Measurements from ENCODE around the gene SLC4A7. TPM values are rescaled to one million over a fixed set of nuclear protein-coding genes. Genes with fewer than 3 reads are reported as not detected.
"Not testable (repeated sequence)": the region's sequence is repeated elsewhere in the genome, so short reads cannot be mapped to it uniquely, and the experiment has no call there.

SLC4A7 gene
- total RNA-seq, 2 experiments from 2014 or later = 25.9 to 31.9 TPM

DNA sequence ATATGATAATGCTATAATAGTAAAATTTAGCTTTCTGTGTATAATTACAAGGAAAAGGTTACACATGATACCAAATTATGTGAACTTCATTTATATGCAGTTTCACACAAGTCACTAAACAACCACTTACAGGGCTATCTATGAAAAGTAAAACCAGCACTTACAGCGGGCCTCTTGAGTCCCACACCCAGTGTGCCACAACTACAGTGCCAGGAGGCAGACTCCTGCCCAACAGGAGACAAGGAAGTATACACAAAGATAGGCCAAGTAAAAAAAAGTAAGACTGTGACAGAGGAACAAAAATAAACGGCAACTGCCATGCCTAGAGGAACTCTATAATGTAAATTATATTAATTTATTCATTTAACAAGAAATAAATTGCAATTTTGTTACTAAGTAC, 61.6 kb downstream of the SLC4A7 start:
- Histone ChIP-seq H2AFZ (ENCODE audit: low read length) (no peak overlapping the region), H3K79me2 (ENCODE audit: insufficient read depth, low read depth, low read length) (no peaks in the 10 kb centered on the region), H3K4me1 (ENCODE audit: insufficient read depth, low read length, poor library complexity, severe bottlenecking) (no peaks in the 10 kb centered on the region), H3K36me3 (ENCODE audit: insufficient read depth, low read length) (peaks cover 29% of the 10 kb centered on the region), H3K4me2 (ENCODE audit: low read length) (no peak overlapping the region), H3K9me3 (ENCODE audit: low read length) (no peaks in the 10 kb centered on the region), H3K9me2 (ENCODE audit: insufficient read depth, low read length) (no peaks in the 10 kb centered on the region; the same call in 1 of the 2 replicates), H3K4me3 (ENCODE audit: low read depth, low read length, poor library complexity, severe bottlenecking) (no peak overlapping the region), H3K27ac (ENCODE audit: low read depth, low read length, poor library complexity, severe bottlenecking) (no peak overlapping the region), H4K20me1 (ENCODE audit: insufficient read depth, low read length) (no peaks in the 10 kb centered on the region)
- intact Hi-C loops (cut with micrococcal nuclease; ENCODE audit: unreplicated experiment) = no loop called here
- no TSS peak for BruUV-seq (replicated peaks)
- no peak for DNase-seq (ENCODE audit: low spot score)
- ChIA-PET CTCF (ENCODE audit: unreplicated experiment) (no interaction called here), POLR2A (interaction anchor here (1.2 kb wide), 1 partner anchor 27 kb away, joined by 5 read pairs; no protein-coding TSS in a partner anchor)
- TF ChIP-seq, protein P1, sequence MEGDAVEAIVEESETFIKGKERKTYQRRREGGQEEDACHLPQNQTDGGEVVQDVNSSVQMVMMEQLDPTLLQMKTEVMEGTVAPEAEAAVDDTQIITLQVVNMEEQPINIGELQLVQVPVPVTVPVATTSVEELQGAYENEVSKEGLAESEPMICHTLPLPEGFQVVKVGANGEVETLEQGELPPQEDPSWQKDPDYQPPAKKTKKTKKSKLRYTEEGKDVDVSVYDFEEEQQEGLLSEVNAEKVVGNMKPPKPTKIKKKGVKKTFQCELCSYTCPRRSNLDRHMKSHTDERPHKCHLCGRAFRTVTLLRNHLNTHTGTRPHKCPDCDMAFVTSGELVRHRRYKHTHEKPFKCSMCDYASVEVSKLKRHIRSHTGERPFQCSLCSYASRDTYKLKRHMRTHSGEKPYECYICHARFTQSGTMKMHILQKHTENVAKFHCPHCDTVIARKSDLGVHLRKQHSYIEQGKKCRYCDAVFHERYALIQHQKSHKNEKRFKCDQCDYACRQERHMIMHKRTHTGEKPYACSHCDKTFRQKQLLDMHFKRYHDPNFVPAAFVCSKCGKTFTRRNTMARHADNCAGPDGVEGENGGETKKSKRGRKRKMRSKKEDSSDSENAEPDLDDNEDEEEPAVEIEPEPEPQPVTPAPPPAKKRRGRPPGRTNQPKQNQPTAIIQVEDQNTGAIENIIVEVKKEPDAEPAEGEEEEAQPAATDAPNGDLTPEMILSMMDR (conservative IDR thresholded peaks at IDR 0.05; ENCODE audit: low read length) = no peak
- no peak for TF ChIP-seq EZH2phosphoT487 (IDR thresholded peaks at IDR 0.05; ENCODE audit: borderline replicate concordance, low read depth, low read length)

DNA sequence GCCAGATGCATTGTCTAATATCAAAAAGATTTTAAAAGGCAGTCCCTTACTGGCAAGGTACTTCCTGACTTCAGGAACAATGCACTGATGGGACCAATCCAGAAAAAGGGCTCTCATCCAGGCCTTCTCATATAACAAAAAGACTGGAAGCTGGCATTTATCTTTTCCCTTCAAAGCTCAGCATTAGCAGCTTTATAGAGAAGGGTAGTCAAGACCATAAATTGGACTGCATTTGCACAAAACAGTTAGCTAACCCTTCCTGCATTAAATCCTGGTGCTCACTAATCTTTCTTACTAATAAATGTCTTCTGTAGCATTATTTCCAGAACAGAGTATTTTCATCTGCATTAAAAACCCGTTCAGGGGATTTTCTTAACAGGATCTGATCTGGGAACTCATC, 69.0 kb downstream of the SLC4A7 start:
- no peak for TF ChIP-seq EZH2phosphoT487 (IDR thresholded peaks at IDR 0.05; ENCODE audit: borderline replicate concordance, low read depth, low read length)
- TF ChIP-seq, protein P1 (conservative IDR thresholded peaks at IDR 0.05; ENCODE audit: low read length) = no peak
- ChIA-PET CTCF (ENCODE audit: unreplicated experiment) (no interaction called here), POLR2A (interaction anchor here (0.9 to 1.5 kb wide), 2 partner anchors 12 to 58 kb away, joined by 4 to 5 read pairs; no protein-coding TSS in a partner anchor)
- no TSS peak for BruUV-seq (replicated peaks)
- H3K4me2 ChIP-seq (ENCODE audit: low read length) = no peak overlapping the region
- H4K20me1 ChIP-seq (ENCODE audit: insufficient read depth, low read length) = no peaks in the 10 kb centered on the region
- no peaks in the 10 kb centered on the region for H3K9me3 ChIP-seq (ENCODE audit: low read length)
- H3K9me2 ChIP-seq (ENCODE audit: insufficient read depth, low read length) = no peaks in the 10 kb centered on the region; the same call in 1 of the 2 replicates
- no peak overlapping the region for H3K4me3 ChIP-seq (ENCODE audit: low read depth, low read length, poor library complexity, severe bottlenecking)
- DNase-seq (ENCODE audit: low spot score) = no peak
- no peaks in the 10 kb centered on the region for H3K4me1 ChIP-seq (ENCODE audit: insufficient read depth, low read length, poor library complexity, severe bottlenecking)
- H2AFZ ChIP-seq (ENCODE audit: low read length) = no peak overlapping the region
- peaks cover 50% of the 10 kb centered on the region for H3K36me3 ChIP-seq (ENCODE audit: insufficient read depth, low read length)
- intact Hi-C loops (cut with micrococcal nuclease; ENCODE audit: unreplicated experiment) = no loop called here
- no peaks in the 10 kb centered on the region for H3K79me2 ChIP-seq (ENCODE audit: insufficient read depth, low read depth, low read length)
- no peak overlapping the region for H3K27ac ChIP-seq (ENCODE audit: low read depth, low read length, poor library complexity, severe bottlenecking)

DNA sequence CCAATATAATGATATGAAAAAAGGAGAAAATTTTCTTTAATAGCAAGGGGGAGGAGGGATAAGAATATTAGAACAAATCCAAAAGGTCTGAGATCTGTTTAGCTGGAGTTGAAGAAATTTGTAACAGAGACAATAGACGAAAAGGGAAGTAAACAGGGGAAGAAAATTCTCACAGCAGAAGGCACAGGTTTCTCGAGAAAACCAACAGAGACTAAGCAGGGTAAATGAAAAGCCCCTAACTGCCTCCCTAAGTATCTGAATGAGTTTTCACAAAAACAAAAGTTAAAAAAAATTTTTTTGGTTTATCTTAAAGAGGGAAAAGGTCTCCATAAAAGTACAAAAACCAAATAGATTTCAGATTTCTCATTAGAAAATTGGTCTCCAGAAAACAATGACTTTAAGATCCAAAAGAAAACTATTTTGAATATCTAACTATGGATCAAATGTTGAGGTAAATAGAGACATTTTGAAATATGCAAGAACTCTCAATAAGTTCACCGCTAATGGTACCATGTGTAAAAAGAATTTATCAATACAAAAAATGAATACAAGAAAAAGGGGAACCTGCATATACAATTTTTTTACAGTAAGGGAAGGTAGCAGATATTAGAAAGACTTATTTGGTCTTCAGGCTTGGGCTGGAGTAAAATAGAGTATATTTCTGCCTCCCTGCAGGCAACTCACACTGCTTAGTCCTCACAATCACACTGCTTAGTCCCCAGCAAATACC, 91.1 kb downstream of the SLC4A7 start:
- no peaks in the 10 kb centered on the region for H3K9me2 ChIP-seq (ENCODE audit: insufficient read depth, low read length)
- BruUV-seq (replicated peaks) = no TSS peak
- no peaks in the 10 kb centered on the region for H4K20me1 ChIP-seq (ENCODE audit: insufficient read depth, low read length)
- peaks cover 6% of the 10 kb centered on the region; the same call in 1 of the 2 replicates for H3K36me3 ChIP-seq (ENCODE audit: insufficient read depth, low read length)
- H3K27ac ChIP-seq (ENCODE audit: low read depth, low read length, poor library complexity, severe bottlenecking) = no peak overlapping the region
- POLR2A ChIA-PET = no interaction called here
- H3K4me2 ChIP-seq (ENCODE audit: low read length) = no peak overlapping the region
- intact Hi-C loops (cut with micrococcal nuclease; ENCODE audit: unreplicated experiment) = no loop called here
- no peak overlapping the region for H3K4me3 ChIP-seq (ENCODE audit: low read depth, low read length, poor library complexity, severe bottlenecking)
- DNase-seq (ENCODE audit: low spot score) = no peak
- no peaks in the 10 kb centered on the region for H3K9me3 ChIP-seq (ENCODE audit: low read length)
- CTCF ChIA-PET (ENCODE audit: unreplicated experiment) = no interaction called here
- TF ChIP-seq, protein P1 (conservative IDR thresholded peaks at IDR 0.05; ENCODE audit: low read length) = no peak
- TF ChIP-seq EZH2phosphoT487 (IDR thresholded peaks at IDR 0.05; ENCODE audit: borderline replicate concordance, low read depth, low read length) = no peak
- H2AFZ ChIP-seq (ENCODE audit: low read length) = no peak overlapping the region
- H3K79me2 ChIP-seq (ENCODE audit: insufficient read depth, low read depth, low read length) = no peaks in the 10 kb centered on the region
- no peaks in the 10 kb centered on the region for H3K4me1 ChIP-seq (ENCODE audit: insufficient read depth, low read length, poor library complexity, severe bottlenecking)

DNA sequence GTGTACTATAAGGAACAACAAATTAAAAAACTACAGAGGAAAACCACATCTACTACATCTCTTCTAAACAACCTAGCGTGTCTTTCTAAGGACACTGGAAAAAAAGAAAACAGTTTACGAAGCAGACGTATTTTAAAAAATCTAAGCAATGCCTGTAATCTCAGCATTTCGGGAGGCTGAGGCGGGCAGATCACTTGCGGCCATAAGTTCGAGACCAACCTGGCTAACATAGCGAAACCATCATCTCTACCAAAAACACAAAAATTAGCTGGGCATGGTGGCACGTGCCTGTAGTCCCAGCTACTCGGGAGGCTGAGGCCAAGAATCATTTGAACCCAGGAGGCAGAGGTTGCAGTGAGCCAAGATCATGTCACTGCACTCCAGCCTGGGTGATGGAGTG, 91.8 kb downstream of the SLC4A7 start:
- BruUV-seq (replicated peaks); H3K9me3 ChIP-seq (ENCODE audit: low read length); H3K4me3 ChIP-seq (ENCODE audit: low read depth, low read length, poor library complexity, severe bottlenecking); DNase-seq (ENCODE audit: low spot score); H3K36me3 ChIP-seq (ENCODE audit: insufficient read depth, low read length); H4K20me1 ChIP-seq (ENCODE audit: insufficient read depth, low read length); H3K27ac ChIP-seq (ENCODE audit: low read depth, low read length, poor library complexity, severe bottlenecking); CTCF ChIA-PET (ENCODE audit: unreplicated experiment); intact Hi-C loops (cut with micrococcal nuclease; ENCODE audit: unreplicated experiment); H2AFZ ChIP-seq (ENCODE audit: low read length); H3K9me2 ChIP-seq (ENCODE audit: insufficient read depth, low read length); POLR2A ChIA-PET; H3K79me2 ChIP-seq (ENCODE audit: insufficient read depth, low read depth, low read length); H3K4me2 ChIP-seq (ENCODE audit: low read length); H3K4me1 ChIP-seq (ENCODE audit: insufficient read depth, low read length, poor library complexity, severe bottlenecking): not testable (repeated sequence)
